HG02759 (cell line): ENCODE results near the gene UNC5A.
"Not testable (repeated sequence)": the region's sequence is repeated elsewhere in the genome, so short reads cannot be mapped to it uniquely, and the experiment has no call there.

Experiments
- ATAC-seq: cut with Tn5 transposase; IDR thresholded peaks from one replicate; pipeline ENCODE4 v1.9.1; 2021; ENCODE audit warnings: mild to moderate bottlenecking, moderate library complexity; ENCODE audit not compliant: unreplicated experiment

The UNC5A gene

GRCh38 chr5:176861276-176861675, 50.9 kb downstream of the UNC5A start:
- no peak for ATAC-seq

GRCh38 chr5:176862330-176862995, 52.1 kb downstream of the UNC5A start:
- no peak for ATAC-seq

- ATAC-seq = no peak
Observed at GRCh38 chr5:176863041-176863764, 52.8 kb downstream of the UNC5A start.

- no peak for ATAC-seq
Observed at GRCh38 chr5:176863765-176864098, 53.4 kb downstream of the UNC5A start.

GRCh38 chr5:176864755-176865154, 54.4 kb downstream of the UNC5A start:
- no peak for ATAC-seq

GRCh38 chr5:176865964-176866363, 55.6 kb downstream of the UNC5A start:
- ATAC-seq = no peak

- no peak for ATAC-seq
Observed at GRCh38 chr5:176866707-176867310, 56.5 kb downstream of the UNC5A start.

- no peak for ATAC-seq
Observed at GRCh38 chr5:176868126-176868525, 57.8 kb downstream of the UNC5A start.

- ATAC-seq = no peak
Observed at GRCh38 chr5:176868731-176869130, 58.4 kb downstream of the UNC5A start.

- ATAC-seq = no peak
Observed at GRCh38 chr5:176869501-176870109, 59.2 kb downstream of the UNC5A start.

- ATAC-seq = no peak
Observed at GRCh38 chr5:176870110-176870591, 59.8 kb downstream of the UNC5A start.

GRCh38 chr5:176870644-176871043, 60.3 kb downstream of the UNC5A start:
- ATAC-seq = not testable (repeated sequence)

GRCh38 chr5:176872586-176872985, 62.2 kb downstream of the UNC5A start:
- ATAC-seq = not testable (repeated sequence)

- ATAC-seq = not testable (repeated sequence)
Observed at GRCh38 chr5:176873011-176873410, 62.7 kb downstream of the UNC5A start.

GRCh38 chr5:176873541-176874172, 63.3 kb downstream of the UNC5A start:
- no peak for ATAC-seq

GRCh38 chr5:176874198-176874780, 63.9 kb downstream of the UNC5A start:
- ATAC-seq = no peak

- ATAC-seq = no peak
Observed at GRCh38 chr5:176875014-176875550, 64.7 kb downstream of the UNC5A start.

- ATAC-seq = no peak
Observed at GRCh38 chr5:176875783-176876505, 65.6 kb downstream of the UNC5A start.

- no peak for ATAC-seq
Observed at GRCh38 chr5:176876506-176877431, 66.4 kb downstream of the UNC5A start.
